Activated naive CD8-positive, alpha-beta T cell treated with anti-CD3 and anti-CD28 coated beads, Interleukin-2, amount 50 U/mL, for 16 hours (primary cell): Measurements from ENCODE around the gene ULK1.

Source experiments
- DNase-seq: peaks from one replicate; pipeline ENCODE4 v3.0.0-alpha.2; 2020; ENCODE audit warnings: low read depth, low spot score

ULK1 gene

DNA sequence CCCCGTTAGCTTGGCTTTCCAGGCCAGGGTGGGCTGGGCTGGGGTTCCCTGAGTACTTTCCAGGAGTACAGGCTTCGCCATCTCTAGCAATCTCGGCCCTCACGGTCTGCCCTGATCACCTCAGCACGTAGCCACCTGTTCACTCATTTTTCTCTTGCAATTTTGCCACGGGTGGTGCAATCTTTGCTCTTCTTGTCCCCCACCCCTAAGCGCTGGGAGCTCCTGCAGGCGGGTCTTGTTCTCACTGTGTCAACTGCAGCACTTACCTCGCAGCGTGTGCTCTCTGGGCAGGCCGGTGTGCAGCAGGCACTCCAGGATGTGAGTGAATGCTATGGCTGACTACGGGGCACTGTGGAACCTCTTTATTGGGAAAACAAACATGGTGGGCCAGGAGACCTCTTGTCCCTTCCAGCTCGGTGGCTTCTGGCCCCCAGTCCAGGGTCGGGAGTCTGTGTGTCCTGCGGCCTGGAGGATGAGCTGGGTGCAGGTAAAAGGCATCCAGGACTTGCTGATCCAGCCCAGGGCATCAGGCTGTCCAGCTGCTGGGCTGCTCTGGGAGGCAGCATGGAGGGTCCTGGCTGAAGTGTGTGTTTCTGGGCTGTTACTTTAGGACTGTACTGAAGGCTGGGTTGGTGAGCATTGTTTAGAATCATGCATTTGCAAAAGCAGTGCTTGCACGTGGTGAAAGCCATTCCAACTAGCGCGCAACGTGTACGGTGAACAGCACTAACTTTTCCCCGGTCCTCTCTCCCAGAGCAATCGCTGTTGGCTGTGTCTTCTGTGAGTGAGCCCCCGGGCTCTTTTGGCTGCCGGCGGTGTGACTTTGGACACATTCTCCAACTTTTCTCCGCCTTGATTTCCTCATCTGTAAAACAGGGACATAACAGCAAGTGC lies 1.5 kb upstream of the ULK1 start:
- DNase-seq: no peak

DNA sequence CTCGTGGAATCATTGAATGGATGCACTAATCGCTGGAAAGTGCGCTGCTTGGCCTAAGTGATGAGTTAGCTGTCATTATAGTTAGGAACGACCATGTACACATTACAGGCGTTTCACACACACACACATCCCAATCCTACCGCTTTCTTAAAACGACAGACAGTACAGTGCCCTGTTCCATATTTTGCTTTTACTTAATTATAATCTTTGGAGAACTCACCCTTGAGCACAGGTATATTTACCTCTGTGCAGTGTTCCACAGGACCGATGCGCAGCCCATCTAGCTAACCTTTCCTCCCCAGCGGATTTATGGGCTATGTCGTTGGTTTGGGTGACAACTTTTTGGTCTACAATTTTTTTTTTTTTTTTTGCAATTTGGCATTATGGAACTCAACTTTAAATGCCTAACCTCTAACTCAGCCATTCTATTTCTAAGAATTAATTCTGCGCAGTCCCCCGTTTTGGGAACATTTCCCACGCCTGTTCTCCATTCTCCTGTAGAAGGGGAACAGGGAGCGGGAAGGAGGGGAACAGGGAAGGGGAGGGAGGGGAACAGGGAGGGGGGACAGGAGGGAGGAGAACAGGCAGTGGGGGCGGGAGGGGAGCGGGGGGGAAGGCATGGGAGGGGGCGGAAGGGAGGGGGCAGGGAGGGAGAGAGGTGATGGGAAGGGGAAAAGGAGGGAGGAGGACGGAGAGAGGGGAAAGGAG lies 663 bp upstream of the ULK1 start:
- no peak for DNase-seq

DNA sequence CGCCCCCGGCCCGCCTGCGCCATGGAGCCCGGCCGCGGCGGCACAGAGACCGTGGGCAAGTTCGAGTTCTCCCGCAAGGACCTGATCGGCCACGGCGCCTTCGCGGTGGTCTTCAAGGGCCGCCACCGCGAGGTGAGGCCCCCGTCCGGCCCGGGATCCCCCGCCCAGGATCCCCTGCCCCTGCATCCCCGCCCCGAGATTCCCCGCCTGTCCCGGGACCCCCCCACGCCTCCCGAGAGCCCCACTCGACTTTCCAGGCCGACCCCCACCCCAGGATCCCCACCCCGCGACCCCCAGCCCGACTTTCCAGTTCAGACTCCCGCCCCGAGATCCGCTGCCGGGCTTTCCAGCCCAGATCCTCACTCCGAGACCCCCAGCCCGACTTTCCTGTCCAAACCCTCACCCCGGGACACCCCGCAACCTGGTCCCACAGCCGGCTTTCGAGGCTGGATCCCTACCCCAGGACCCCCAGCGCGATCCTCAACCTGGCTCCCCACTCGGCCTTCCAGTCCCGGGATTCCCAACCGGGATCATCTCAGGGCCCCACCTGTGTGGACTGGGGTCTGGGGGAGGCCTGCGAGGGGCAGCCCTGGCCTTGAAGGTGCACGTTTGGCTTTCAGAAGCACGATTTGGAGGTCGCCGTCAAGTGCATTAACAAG lies 688 bp downstream of the ULK1 start:
- no peak for DNase-seq

DNA sequence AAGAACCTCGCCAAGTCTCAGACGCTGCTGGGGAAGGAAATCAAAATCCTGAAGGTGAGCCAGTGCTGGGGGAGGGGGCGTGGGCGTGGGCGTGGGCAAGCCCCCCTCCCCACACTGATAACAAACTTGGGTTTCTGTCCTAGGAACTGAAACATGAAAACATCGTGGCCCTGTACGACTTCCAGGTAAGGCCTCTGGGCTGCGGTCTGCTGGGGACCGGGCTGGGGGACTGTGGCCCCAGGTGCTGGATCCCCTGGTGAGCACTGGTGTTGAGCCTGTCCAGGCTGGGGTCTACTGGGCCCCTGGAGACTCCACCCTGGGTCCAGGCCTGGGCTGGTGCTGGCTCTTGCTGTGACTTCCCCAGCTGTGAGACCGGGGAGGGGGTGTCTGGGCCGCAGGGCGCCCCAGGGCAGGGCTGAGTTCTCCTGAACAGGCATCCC lies 1.2 kb downstream of the ULK1 start:
- no peak for DNase-seq

DNA sequence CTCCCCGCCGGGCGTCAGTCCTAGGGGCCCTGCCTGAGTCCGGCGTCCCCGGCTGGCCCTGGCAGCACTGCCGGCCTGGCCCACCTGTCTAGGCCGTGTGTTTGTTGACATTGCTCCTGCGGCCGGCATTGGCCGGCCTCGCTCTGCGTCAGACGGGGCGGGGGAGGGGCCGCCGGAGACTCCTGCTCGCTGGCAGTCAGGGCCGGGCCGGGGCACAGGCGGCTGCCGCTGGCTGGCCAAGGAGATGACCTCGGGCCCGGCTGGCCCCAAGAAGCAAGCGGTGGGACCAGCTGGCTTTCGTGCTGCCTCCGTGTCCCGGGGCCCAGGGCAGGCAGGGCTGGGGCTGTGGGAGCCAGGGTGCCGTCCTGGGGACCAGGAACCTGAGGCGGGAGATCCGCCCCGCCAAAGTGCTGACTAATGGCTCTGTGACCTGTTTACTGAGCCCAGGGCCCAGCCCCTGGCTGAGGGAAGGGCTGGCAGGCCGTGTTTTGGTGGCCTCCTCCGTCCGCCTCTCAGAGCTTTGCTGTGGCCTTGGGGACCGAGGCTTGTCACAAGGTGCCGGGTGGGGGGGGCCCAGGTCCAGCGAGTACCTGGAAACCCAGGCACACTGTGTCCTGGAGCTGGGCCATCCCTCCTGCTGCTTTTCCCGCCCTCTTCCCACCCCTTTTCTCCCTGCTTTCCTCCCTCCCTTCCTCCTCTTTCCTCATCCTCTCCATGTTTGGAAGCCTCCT lies 1.8 kb downstream of the ULK1 start:
- no peak for DNase-seq

DNA sequence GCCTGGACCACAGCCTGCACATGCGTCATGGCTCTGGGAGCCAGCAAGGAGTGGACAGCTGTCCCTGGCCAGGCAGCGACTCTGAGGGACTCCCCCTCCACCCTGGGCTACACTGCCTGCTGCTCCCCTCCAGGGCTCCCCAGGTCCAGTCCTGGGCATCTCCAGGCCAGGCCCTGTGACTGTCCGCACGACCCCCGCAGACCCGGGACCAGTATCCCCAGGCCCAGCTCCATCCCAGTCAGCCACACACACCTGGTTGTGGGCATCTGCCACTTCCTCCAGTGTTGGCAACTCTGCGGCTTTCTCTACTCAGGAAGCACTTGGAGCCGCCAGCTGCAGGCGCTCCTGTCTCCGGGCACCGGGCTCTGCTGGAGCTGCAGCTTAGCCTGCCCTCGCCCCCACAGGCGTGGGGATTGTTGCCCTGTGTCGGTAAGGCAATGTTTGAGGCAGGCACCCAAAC lies 2.4 kb downstream of the ULK1 start:
- no peak for DNase-seq

DNA sequence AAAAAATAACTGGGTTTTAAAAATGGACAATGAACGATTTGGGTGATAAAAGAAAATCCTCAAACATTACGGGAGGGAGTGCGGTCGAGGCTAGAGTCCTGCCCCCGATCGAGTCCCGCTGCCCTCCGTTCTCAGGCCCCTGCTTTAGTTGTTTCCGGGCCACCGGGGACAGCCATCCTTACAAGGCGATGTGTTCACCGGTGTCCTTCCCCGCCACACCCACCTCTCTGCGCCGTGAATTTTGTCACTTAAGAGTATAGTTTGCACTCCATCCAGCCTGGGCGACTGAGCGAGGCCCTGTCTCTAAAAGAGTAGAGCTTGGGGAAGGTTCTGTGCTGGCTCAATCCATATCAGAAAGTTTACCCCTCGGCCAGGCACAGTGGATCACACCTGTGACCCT lies 2.9 kb downstream of the ULK1 start:
- no peak for DNase-seq

DNA sequence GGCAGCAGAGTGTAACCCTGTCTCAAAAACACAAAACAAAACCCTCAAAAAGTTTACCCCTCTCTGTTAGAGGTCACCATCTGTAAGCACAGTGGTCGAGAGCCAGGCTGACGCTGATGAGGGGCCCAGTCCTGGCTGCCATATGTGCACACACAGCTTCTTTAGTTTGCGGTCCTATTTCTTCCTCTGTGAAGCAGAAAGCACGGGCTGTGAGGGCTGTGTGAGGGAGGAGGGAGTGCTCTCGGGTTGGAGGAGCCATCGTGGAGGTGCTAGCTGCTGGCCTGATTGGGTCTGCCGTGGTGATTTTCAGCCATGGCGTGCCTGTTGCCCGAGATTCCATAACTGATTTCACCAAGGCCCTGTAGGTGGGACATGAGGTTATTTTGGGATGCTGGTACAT lies 3.5 kb downstream of the ULK1 start:
- no peak for DNase-seq

DNA sequence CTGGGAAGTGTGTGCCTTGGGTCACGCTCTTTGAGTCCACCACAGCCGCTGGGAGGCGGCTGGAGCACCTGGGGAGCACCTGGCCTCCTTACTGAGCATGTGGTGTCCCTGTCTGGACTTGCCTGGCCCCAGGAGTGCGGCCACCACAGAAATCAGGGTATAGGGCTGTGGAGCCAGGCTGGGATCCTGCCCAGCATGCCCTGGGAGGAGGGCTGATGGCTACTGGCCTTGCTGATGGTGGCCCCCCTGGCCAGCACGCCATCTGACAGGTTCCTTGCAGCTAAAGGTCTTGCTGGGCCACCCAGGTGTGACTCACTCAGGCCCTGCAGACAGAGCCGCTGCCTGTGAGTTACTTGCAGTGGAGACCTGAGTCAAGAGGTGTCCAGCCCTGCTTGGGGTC lies 6.0 kb downstream of the ULK1 start:
- no peak for DNase-seq

DNA sequence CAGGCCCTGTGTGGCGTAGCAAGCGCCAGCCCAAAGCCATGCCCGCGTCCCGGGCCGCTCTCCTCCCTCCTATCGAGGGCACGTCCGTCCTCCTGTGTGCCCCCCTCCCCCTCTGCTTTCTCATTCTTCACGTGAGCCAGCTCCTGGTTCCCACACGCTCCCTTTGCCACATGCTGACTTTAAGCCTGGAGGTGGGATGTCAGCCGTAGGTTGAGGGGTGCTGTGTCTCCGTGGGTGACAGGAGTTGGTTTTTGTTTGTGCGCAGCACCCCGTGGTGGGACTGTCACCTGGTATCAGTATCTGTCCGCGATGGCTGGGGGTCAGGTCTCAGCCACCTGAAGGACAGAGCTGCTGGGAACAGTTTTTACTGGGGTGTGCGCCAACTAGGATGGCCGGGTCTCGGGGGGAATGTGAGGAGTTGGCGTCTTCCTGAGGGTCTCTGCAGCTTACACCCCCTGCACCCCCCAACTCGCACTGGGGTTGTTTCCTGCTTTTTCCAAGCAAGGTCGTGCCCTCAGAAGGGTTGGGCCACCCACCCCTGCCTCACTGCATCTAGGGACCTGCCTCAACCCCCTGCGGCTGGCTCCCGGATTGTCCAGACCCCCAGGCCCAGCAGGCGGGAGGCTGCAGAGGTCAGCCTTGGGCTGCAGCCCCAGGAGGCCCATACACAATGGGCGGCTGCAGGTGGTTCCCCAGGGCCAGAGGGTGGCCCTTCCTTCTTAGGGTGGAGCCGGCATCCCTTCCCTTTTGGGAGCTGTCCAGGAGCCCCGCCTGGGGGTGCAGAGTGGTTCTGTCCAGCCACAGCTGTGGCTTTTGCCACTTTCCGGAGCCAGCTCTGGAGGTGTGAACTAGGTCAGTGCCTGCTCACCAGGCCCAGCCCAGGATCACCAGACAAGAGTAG lies 7.3 kb downstream of the ULK1 start:
- DNase-seq: no peak

DNA sequence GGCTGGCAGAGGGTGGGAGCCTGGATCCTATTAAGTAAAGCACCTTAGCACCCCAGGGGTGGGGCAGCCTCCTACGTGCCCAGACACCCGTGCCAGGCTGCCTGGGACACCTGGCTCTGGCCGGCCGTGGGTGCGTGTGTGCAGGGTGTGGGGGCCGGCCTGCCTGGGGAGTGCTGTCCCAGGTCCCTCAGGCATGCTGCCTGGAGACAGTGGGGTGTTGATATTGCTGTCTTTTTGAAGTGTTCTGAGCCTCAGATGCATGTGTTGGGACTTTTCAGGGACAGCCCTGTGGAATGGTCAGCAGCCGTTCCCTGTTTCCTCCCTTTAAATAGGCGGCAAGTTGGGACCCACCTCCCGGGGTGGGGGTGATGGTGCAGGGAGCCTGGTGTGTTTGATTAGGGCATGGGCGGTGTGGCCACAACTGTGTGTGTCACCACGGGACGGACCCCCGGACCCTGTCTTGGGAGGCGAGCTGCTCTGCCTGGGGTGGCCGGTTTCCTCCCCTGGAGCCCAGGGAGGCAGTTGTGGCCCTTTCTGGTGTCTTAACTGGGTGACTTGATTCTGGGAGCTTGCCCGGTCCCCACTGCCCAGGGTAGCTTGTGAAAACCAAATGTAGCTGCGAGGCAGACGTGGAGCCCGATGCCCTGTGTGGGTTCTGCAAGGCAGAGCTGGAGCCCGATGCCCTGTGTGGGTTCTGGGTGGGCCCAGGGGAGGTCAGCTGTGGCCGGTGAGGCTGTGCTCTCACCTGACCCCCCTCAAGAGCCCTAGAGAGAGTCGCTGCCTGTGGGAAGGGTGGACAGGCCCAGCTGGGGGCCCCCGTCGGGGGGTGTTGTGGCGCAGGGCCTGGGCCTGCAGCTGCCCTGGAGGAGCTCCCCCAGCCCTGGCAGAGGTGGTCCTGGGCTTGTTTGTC lies 8.2 kb downstream of the ULK1 start:
- DNase-seq: no peak

DNA sequence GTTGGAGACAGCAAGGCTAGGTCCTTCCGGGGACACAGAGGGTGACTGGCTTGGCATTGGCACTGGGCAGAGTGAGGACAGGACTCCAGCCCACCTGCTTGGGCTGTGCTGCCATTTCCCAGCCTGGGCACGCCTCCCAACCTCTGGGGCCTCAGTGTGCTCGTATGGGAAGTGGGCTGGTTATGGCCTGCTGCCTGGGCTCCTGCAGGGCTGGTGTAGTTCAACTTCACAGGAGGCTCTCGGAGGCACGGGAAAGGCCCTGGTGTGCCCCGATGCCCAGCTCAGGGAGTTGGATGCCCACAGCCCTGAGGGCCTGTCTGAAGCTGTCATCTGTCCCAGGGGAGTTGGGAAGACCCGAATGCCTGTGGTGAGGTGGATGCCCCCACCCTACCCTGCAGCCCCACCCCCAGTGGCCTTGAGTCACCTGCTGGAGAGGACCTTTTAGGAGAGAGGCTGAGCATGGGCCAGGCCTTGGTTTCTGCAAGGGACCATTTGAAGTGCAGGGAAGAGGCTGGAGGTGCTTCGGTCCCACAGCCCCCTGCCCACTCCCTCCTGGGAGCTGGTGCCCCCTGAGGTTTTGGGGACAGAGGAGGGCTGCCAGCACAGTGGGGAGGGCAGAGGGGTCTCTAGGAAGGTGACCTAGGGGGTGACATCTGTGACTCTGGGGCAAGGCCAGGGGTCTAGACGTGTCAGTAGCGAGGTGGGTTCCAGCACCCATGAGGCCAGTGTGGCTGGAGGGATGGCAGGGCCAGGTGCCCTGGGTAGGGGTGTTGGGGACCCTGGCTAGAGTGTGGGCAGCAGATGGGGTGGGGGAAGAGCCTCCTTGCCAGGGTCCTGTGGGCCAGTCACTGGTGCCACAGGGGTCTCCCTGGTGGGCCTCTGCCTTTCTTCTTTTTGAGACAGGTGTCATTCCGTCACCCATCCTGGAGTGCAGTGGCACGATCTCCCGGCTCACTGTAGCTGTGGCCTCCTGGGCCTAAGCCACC lies 9.1 kb downstream of the ULK1 start:
- DNase-seq: no peak

DNA sequence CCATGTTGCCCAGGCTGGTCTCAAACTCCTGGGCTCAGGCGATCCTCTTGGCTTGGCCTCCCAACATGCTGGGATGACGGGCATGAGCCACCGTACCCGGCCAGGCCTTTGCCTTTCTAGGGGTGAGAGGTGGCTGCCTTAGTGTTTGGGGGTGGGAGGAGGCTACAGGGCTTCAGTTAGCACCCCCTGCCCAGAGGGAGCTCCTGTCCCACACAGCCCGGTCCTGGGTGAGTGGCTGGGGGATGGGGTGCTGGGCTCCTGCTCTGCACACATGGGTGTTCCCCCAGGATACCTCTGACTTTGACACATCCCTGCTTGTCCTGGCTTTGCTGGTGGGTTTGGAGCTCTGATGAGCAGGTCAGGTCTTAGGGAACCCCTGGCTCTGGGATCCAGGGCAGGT lies 9.9 kb downstream of the ULK1 start:
- DNase-seq: no peak

DNA sequence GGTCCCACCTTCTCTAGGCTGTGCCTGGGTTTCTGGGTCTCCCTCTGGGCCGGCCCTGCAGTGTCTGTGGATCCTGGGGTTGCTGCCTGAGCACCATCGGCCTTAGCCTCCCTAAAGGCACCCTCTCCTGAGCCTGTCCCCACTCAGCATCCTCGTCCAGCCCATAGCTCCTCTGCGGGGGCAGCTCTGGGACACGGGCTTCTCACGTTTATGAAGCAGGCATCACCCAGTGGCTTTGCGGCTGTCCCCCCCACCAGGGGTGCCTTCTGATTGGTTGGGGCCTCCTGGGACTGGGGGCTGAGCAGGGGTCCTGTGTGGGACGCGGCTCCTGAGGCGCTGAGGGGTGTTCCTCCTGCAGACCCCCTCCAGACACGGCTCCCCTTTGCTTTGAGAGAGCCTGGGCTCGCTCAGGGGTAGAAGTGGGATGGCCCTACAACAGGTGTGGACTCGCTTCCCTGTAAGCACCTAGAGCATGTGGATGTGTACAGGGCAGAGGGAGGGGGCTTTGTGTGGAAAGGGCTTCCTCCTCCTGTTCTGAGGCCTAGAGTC lies 10.7 kb downstream of the ULK1 start:
- DNase-seq: no peak

DNA sequence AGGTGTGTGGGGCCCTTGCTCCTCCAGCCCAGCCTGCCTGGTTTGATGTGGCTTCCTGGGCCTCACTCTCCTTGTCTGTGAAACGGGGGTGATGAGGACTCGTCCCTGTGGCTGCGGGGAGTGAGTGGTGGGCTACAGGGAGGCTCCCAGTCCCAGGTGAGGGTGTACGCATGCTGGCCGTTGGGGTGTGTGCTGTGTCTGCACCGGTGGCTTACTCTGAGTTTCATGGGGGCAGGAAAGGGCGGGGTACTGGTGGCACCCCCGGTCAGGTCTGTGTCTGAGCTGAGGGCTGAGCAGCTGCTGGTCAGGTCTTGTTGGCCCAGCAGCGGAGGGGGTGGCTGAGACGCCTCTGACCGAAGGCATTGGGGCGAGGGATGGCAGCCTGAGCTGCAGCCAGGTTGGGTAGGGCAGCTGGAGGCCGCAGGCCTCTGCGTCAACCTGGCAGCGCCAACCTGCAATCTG lies 11.2 kb downstream of the ULK1 start:
- no peak for DNase-seq

DNA sequence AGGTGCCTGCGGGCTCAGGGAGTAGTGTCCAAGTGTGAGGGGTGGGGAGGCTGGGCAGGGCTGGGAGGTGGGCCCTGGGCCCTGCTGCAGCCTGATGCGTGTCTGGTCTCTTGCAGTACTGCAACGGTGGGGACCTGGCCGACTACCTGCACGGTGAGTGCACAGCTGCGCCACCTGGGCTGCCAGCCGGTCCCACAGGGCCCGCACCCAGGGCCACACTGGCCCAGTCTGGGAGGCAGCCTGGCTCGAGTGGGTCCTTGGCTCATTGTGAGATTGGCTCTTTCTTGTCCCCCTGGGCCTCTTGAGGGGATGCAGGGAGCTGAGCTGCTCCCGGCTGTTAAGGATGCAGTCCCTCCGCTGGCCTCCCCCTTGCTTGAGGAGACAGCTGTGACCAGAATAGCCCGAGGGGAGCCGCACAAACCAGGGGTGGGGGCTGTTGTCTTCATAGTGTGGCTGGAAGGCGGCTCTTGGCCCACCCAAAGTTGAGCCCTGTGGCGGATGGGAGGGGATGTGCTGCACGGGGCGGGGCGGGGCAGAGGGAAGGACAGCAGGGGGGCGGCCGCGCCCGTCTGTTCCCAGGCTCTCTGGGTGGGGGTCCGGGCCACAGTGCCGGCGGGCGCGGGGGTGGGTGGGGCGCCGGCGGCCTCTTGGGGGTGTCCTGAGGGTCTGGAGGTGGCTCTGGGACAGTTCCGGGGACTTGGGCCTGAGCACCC lies 13.1 kb downstream of the ULK1 start:
- no peak for DNase-seq
